ENCODE results near the gene SERPINH1.

Gene SERPINH1

GRCh38 chr11:75562836-75563484 lies 907 bp downstream of the SERPINH1 start:
- TF ChIP-seq CTCF (IDR thresholded peaks at IDR 0.05; ENCODE audit: insufficient read depth, low read depth, low read length, missing control alignments): no peak
- DNase-seq (ENCODE audit: low read depth): peak; percentile 48
- peak overlapping the region; percentile 79 for H3K4me3 ChIP-seq (ENCODE audit: low read length)

GRCh38 chr11:75563501-75563977 lies 1.5 kb downstream of the SERPINH1 start:
- H3K4me3 ChIP-seq (ENCODE audit: low read length): peak overlapping the region; percentile 79
- no peak for TF ChIP-seq CTCF (IDR thresholded peaks at IDR 0.05; ENCODE audit: insufficient read depth, low read depth, low read length, missing control alignments)
- DNase-seq (ENCODE audit: low read depth): peak; percentile 87

- peak; percentile 57 for TF ChIP-seq CTCF (IDR thresholded peaks at IDR 0.05; ENCODE audit: insufficient read depth, low read depth, low read length, missing control alignments)
- no peak for DNase-seq (ENCODE audit: low read depth)
- H3K4me3 ChIP-seq (ENCODE audit: low read length): peak overlapping the region; percentile 79
These were observed 2.0 kb downstream of the SERPINH1 start for GRCh38 chr11:75563978-75564552.

- TF ChIP-seq CTCF (IDR thresholded peaks at IDR 0.05; ENCODE audit: insufficient read depth, low read depth, low read length, missing control alignments): no peak
- DNase-seq (ENCODE audit: low read depth): peak; percentile 69
- no peak overlapping the region for H3K4me3 ChIP-seq (ENCODE audit: low read length)
These were observed 3.3 kb downstream of the SERPINH1 start for GRCh38 chr11:75565221-75565814.

- no peak for DNase-seq (ENCODE audit: low read depth)
- TF ChIP-seq CTCF (IDR thresholded peaks at IDR 0.05; ENCODE audit: insufficient read depth, low read depth, low read length, missing control alignments): no peak
- H3K4me3 ChIP-seq (ENCODE audit: low read length): no peak overlapping the region
These were observed 4.1 kb downstream of the SERPINH1 start for GRCh38 chr11:75565916-75566762.

- no peak for DNase-seq (ENCODE audit: low read depth)
- no peak for TF ChIP-seq CTCF (IDR thresholded peaks at IDR 0.05; ENCODE audit: insufficient read depth, low read depth, low read length, missing control alignments)
- H3K4me3 ChIP-seq (ENCODE audit: low read length): no peak overlapping the region
These were observed 4.8 kb downstream of the SERPINH1 start for GRCh38 chr11:75566763-75567279.

Data from epithelial cell of esophagus (primary cell).